ENCODE measurements around the gene SOWAHA. TPM values are rescaled to one million over a fixed set of nuclear protein-coding genes. Genes with fewer than 3 reads are reported as not detected.
A peak's percentile ranks its signal among the peaks of the same experiment; 100 is the strongest.

Gene SOWAHA
- total and polyA plus RNA-seq, 10 of the 15 experiments (the other 5 are each of a cell fraction or from before 2014, with no cell fraction given), result 0.02 to 0.37 (median 0.05) TPM; not detected in 4

- BruUV-seq (replicated peaks), result no TSS peak
- Histone ChIP-seq H3K4me3 (no peak overlapping the region), H4K20me1 (ENCODE audit: control insufficient read depth, insufficient read depth) (no peaks in the 10 kb centered on the region), H3K4me2 (ENCODE audit: control insufficient read depth, insufficient read depth) (no peak overlapping the region), H3K36me3 (ENCODE audit: control insufficient read depth in 2 of 2, insufficient read depth in 2 of 2, low read length in 1 of 2) (no peaks in the 10 kb centered on the region), H3K27ac (ENCODE audit: control insufficient read depth, insufficient read depth) (no peak overlapping the region), H3K79me2 (ENCODE audit: control insufficient read depth, insufficient read depth, low read length) (no peaks in the 10 kb centered on the region), H2AFZ (ENCODE audit: control insufficient read depth, low read depth, low read length) (no peak overlapping the region), H3K9me3 (replicated peaks; ENCODE audit: control insufficient read depth, insufficient read depth, low read length) (no peaks in the 10 kb centered on the region), H3K9ac (ENCODE audit: control insufficient read depth, insufficient read depth, low read length) (no peak overlapping the region), H3K4me1 (ENCODE audit: control insufficient read depth, insufficient read depth, low read length) (no peaks in the 10 kb centered on the region), H3K27me3 (replicated peaks in 1 of 2; ENCODE audit: control insufficient read depth in 2 of 2, insufficient read depth in 2 of 2, low read length in 1 of 2) (no peaks in the 10 kb centered on the region)
- DNase-seq (ENCODE audit: low read depth, low spot score), result no peak
- ChIA-PET CTCF (interaction anchor here (1.0 to 2.7 kb wide), 4 partner anchors 10 to 52 kb away, joined by 3 to 15 read pairs (median 4); no protein-coding TSS in a partner anchor), SMC1A (ENCODE audit: uncharacterized antibody, unreplicated experiment) (interaction anchor here (1.0 to 1.3 kb wide), 5 partner anchors 11 to 348 kb away, joined by 3 to 4 read pairs (median 3); no protein-coding TSS in a partner anchor), POLR2A (interaction anchor here (1.1 to 3.0 kb wide), 3 partner anchors 9 to 606 kb away, joined by 3 to 13 read pairs (median 6); no protein-coding TSS in a partner anchor), RAD21 (ENCODE audit: unreplicated experiment) (interaction anchor here (1.3 kb wide), 1 partner anchor 104 kb away, joined by 4 read pairs; no protein-coding TSS in a partner anchor)
- no peak for ATAC-seq
- in situ Hi-C loops (cut with MboI) (no loop called here), intact Hi-C loops (cut with micrococcal nuclease; ENCODE audit: unreplicated experiment) (no loop called here)
- 0% methylated on average over 1 of the region's 1 CpG for WGBS (ENCODE audit: insufficient coverage, insufficient replicate concordance, low lambda C conversion rate, missing lambda C conversion rate)
- peak; percentile 13 for FAIRE-seq
- TF ChIP-seq PRDM15 (CRISPR knock-in tag; IDR thresholded peaks at IDR 0.05), result no peak
- no peak for TF ChIP-seq ZNF592 (IDR thresholded peaks at IDR 0.05)
- no peak for TF ChIP-seq RELB (IDR thresholded peaks at IDR 0.05; ENCODE audit: low read depth)
- no peak for TF ChIP-seq JUND (IDR thresholded peaks at IDR 0.05; ENCODE audit: low read depth, low read length)
- no peak for TF ChIP-seq ZNF24 (IDR thresholded peaks at IDR 0.05)
- TF ChIP-seq NR2C2 (IDR thresholded peaks at IDR 0.05; ENCODE audit: borderline replicate concordance, control insufficient read depth, insufficient read length, low read depth), result no peak
- no peak for TF ChIP-seq ZNF384 (IDR thresholded peaks at IDR 0.05; ENCODE audit: borderline replicate concordance, low read depth, low read length)
- TF ChIP-seq ATF2 (IDR thresholded peaks at IDR 0.05; ENCODE audit: low read length), result no peak
- TF ChIP-seq CEBPB (IDR thresholded peaks at IDR 0.05; ENCODE audit: borderline replicate concordance in 1 of 2, low read depth in 2 of 2, low read length in 2 of 2), result no peak
- no peak for TF ChIP-seq RCOR1 (conservative IDR thresholded peaks at IDR 0.05; ENCODE audit: low read depth, low read length)
- TF ChIP-seq CREB1 (IDR thresholded peaks at IDR 0.05; ENCODE audit: low read depth), result no peak
- no peak for TF ChIP-seq CBX3 (IDR thresholded peaks at IDR 0.05; ENCODE audit: borderline replicate concordance, low read depth)
- TF ChIP-seq POLR2AphosphoS5 (IDR thresholded peaks at IDR 0.05; ENCODE audit: low read length), result no peak
Observed at GRCh38 chr5:132853790-132854189, 40.7 kb downstream of the SOWAHA start.

Measured in GM12878 (cell line).